Colon (tissue), 2 donors: ENCODE measurements around the gene EID2B.

Experiments used
- FAIRE-seq: peaks from 2 replicates; lab custom pipeline; 2012; peaks lifted over from hg19 to GRCh38; lab: Jason Lieb, UNC
- donor health status: control.
- donor health status: control.

The EID2B gene

GRCh38 chr19:39531834-39532232 is 819 bp downstream of the EID2B start:
- FAIRE-seq = no peak

DNA sequence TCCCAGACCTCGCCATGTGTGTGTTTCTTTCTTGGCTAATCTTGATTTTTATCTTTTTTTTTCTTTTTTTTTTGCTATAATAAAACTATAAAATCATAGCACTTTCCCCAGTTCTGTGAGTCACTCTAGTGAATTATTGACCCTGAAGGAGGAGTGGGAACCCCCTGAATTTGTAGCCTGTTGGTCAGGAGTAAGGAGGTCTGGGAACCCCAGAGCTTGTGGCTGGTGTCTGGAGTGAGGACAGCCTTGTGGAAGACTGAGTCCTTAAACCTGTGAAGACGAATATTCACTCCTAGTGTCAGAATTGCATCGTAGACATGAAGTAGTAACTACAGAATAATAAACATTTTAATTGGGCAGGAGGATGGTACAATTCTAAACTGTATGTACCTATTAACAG is 7.4 kb downstream of the EID2B start:
- no peak for FAIRE-seq

DNA sequence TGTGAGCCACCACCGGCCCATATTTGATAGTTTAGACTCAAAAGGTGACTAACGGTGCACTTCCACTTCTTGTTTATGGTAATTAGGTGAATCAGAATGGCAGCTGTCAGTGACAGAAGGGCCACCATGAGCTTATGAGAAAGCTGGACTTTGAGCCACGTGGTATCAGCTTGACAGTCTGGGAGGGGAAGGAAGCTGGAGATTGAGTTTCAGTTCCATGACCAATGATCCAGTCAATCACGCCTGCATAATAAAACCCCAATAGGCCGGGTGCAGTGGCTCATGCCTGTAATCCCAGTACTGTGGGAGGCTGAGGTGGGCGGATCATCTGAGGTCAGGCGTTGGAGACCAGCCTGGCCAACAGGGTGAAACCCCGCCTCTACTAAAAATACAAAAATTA is 8.2 kb downstream of the EID2B start:
- no peak for FAIRE-seq

GRCh38 chr19:39520541-39521484 is 11.8 kb downstream of the EID2B start:
- FAIRE-seq = no peak

- FAIRE-seq = no peak
These were observed 13.7 kb downstream of the EID2B start for GRCh38 chr19:39518975-39519374.

- FAIRE-seq = no peak
These were observed 14.2 kb downstream of the EID2B start for GRCh38 chr19:39518458-39518857.

GRCh38 chr19:39517432-39517831 is 15.2 kb downstream of the EID2B start:
- FAIRE-seq = no peak

DNA sequence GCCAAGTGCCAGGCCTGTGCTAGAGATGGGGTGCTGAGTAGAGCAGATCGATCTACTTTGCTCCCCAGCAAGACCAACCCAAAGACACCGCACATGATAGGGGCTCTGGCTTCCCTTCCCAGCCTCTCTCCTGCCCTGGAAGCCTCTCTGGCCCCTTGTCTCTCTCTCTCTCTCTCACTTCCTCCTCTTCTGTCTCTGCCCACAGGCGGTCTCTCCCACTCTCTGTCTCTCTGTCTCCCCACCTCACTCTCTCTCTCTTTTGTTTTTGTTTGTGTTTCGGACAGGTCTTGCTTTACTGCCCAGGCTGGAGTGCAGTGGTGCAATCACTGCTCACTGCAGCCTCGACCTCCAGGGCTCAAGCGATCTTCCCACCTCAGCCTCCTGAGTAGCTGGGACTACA is 16.4 kb downstream of the EID2B start:
- FAIRE-seq = no peak

GRCh38 chr19:39515551-39516191 is 17.0 kb downstream of the EID2B start:
- FAIRE-seq = no peak

GRCh38 chr19:39514840-39515550 is 17.7 kb downstream of the EID2B start, which contains the start of gene SELENOV:
SELENOV (plus strand) TSS chr19:39515139; CDS start chr19:39515213, 74 bp downstream.
- no peak for FAIRE-seq

GRCh38 chr19:39512988-39513387 is 19.7 kb downstream of the EID2B start:
- no peak for FAIRE-seq

DNA sequence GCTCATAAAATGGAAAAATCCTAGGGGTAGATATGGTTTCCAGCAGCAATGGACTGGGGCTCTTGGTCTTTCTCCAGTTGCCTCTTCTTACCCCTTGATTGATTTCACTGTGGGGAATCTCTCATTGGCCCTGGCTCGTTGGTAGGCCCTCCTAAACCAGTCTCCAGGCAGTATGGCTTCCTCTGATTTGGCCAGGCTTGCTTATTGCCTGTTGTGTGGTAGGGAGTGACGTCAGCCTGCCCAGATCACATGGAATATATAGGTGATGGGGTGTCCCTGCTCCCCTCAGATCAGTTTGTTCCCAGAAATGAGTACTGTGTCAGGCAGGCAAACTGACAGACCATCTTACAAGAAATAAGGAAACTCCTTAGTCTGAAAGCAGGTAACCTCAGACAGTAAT is 23.4 kb downstream of the EID2B start:
- FAIRE-seq = no peak

- no peak for FAIRE-seq
These were observed 24.0 kb downstream of the EID2B start for GRCh38 chr19:39508629-39509028.

- no peak for FAIRE-seq
These were observed 24.8 kb downstream of the EID2B start for GRCh38 chr19:39507715-39508364.

GRCh38 chr19:39506944-39507714 is 25.5 kb downstream of the EID2B start:
- no peak for FAIRE-seq

GRCh38 chr19:39506598-39506943 is 26.1 kb downstream of the EID2B start:
- no peak for FAIRE-seq

DNA sequence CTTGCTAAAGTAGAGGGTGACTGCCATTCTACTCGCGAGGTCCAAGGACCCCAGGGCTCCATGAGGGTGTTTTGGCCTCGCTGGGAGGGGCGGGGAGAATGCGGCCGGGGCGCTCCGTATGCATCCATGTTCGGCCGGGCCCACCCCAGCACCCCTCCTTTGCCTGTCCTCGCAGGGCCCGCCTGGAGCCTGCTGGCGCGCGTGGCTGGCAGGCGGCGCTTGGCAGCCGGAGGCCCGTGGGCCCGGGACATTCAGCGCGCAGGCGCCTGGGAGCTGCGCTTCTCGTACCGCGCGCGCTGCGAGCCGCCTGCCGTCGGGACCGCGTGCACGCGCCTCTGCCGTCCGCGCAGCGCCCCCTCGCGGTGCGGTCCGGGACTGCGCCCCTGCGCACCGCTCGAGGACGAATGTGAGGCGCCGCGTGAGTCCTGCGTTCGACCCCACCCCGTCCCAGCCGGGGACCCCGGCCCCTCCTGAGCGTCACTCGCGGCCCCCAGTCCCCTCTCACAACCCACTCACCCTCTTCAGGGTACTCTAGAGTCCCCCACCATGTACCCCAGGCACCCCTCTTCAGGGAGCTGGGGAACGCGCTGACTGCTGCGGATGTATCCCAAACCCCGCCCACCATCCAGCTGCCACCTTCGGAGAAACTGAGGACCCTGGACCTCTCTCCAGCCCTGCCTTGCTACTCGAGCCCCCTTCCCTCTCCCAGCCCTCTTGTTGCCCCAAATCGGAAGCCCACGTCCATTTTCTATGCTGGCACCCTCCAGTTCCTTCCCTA is 29.8 kb downstream of the EID2B start:
- no peak for FAIRE-seq

DNA sequence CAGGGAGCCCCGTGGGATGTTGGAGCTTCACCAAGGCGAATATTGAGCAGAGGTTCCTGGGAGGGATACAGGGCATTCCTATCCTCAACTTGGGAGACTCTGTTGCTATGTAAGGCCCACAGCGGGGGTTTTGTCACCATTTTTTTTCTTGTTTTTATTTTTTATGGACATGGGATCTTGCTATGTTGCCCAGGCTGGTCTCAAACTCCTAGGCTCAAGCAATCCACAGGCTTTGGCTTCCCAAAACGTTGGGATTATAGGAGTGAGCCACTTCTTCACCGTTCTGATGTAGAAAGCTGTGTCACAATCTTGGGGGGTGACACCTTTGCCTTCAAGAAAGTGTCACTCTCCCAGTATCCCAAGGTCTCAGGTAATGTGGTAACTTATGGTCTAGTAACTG is 31.3 kb downstream of the EID2B start:
- FAIRE-seq = no peak

DNA sequence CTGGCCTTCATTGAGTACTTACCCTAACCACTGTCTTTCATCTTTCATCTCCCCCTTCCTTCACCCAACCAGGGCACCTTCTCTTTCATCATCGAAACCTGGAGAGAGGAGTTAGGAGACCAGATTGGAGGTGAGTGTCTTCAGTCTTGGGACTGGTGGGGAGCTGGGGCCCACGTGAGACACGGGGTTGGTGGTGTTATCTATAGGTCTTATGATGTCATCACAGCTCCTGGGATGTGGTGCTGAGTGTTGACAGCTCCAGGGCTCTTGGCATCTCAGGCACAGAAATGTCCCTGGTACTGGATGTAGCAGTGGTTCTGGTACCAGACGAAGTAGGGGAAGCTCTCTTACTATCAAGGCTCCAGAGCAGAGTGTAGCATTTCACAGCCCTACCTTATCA is 32.1 kb downstream of the EID2B start:
- no peak for FAIRE-seq

DNA sequence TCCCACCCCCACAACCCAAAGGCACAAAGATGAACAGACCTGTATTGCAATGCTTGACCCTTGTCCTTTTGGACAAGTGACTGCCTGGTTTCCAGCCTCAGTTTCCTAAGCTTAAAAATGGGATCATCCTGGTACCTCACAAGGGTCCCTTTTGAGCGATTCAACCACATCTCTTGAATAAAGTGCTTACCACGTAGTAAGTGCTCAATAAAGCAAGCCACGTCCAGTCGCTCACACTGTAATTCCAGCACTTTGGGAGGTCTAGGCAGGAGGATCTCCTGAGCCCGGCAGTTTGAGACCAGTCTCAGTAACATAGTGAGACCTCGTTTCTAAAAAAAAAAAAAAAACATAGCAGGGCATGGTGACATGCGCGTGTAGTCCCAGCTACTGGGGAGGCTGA is 32.7 kb downstream of the EID2B start:
- no peak for FAIRE-seq
